HG02981 (cell line): ENCODE results near the gene SLC29A2.

Experiments
- ATAC-seq: cut with Tn5 transposase; IDR thresholded peaks from one replicate; pipeline ENCODE4 v1.9.1; 2021; ENCODE audit warnings: mild to moderate bottlenecking, moderate library complexity; ENCODE audit not compliant: unreplicated experiment

The SLC29A2 gene, protein sequence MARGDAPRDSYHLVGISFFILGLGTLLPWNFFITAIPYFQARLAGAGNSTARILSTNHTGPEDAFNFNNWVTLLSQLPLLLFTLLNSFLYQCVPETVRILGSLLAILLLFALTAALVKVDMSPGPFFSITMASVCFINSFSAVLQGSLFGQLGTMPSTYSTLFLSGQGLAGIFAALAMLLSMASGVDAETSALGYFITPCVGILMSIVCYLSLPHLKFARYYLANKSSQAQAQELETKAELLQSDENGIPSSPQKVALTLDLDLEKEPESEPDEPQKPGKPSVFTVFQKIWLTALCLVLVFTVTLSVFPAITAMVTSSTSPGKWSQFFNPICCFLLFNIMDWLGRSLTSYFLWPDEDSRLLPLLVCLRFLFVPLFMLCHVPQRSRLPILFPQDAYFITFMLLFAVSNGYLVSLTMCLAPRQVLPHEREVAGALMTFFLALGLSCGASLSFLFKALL

DNA sequence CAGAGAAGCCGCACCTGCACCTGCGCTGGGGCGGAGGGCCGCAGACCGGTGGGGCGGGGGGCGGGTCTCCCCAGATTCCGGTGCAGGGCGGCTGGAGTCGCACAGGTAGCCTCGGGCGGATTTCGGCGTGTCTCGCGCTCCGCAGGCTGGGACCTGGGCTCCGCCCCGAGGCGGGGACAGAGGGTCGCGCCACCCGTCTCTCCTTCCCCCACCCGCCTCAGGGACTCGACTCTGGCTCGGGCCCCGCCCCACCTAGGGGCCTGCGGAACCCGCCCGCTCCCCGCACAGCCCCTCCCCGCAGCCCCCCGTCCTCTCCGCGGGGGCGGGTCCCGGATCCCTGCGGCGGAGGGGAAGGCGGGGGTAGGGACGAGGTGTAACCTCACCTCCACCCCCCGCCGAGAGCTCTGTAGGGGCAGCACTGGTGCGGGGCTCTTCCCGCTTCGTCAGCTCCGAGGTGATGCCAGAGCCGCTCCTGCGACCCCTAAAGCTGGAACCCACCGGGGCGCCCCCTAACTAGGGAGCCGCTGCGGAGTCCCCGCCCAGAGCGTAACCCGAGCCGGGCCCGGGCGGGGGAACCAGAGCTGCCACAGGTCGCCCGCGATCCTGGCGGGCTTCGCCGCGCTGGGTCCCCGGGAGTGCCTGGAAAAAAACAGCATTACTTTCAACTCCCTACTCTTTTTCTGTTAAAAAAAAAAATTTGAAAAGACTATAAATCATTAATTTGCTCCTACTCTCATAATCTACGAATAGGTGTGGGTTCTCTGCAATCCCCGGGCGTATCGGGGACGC is at the start of gene SLC29A2:
SLC29A2 (minus strand) TSS at position 134 of the 789 bp plus-strand sequence. CDS start 169 bp downstream, outside the sequence.
- peak; percentile 55 for ATAC-seq

DNA sequence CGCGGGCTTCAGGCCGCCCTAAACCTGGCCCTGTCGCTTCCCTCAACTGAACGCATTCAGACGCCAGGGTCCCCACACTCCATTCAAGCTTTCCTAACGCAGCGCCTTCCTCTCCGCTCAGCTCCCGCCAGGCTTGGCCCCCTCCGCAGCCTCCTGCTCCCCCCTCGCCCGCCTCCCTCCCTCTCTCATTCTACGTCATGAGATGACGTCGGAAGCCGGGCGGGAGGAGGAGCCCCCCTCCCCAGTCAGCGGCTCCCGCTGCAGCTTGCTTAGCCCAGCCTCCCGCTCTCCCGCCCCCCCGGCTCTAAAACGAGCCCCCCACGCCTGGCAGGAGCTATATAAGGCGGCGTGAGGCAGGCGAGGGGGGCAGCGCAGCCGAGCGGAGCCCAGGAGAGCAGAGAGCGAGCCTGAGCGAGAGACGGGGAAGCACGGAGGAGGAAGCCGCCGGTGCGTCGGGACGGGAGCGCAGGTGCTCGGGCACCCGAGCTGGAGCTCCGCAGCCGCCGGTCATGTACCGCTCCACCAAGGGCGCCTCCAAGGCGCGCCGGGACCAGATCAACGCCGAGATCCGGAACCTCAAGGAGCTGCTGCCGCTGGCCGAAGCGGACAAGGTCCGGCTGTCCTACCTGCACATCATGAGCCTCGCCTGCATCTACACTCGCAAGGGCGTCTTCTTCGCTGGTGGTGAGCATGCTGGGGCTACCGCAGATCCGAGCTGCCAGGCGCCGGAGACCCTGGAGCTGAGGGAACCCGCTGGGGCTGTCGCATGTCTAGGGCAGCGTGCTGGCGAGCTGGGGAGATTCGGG is 49.3 kb upstream of the SLC29A2 start, which contains the start of gene NPAS4:
NPAS4 (plus strand) TSS at position 365 of the 806 bp plus-strand sequence; CDS start at position 510, 145 bp downstream.
- no peak for ATAC-seq

DNA sequence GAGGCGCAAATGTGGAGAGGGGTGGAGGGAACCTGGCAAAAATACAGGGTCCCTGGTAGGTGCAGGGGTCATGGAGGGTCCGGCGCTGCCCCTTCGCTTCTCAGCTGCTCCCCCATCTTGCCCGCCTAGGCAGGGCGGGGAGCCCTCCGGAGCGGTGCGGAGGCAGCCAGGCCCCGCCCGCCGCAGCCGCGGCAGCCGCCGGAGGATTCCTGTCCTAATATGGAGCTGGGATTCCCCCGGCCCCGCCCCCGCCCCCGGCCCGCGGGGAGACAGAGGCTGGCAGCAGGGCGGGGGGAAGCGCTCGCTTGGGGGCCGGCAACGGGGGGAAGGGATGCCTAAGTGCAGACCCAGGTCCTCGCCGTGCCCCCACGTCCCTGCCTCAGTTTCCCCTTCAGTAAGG is 48.3 kb upstream of the SLC29A2 start:
- ATAC-seq: no peak

DNA sequence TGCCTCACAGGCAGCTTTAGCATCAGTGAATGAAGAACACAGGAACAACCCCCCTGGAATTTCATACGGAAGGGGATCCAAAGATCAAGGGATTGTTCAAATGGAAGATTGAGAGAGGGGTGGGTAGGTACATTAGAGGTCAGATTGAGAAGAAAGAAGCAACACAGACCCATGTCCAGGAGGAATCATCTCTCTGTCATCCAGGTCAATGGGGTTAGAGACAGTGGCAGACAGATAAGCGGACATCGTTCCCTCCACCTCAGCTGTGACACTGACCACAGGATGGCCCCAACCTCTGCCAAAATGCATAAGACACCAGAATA is 47.4 kb upstream of the SLC29A2 start:
- no peak for ATAC-seq

DNA sequence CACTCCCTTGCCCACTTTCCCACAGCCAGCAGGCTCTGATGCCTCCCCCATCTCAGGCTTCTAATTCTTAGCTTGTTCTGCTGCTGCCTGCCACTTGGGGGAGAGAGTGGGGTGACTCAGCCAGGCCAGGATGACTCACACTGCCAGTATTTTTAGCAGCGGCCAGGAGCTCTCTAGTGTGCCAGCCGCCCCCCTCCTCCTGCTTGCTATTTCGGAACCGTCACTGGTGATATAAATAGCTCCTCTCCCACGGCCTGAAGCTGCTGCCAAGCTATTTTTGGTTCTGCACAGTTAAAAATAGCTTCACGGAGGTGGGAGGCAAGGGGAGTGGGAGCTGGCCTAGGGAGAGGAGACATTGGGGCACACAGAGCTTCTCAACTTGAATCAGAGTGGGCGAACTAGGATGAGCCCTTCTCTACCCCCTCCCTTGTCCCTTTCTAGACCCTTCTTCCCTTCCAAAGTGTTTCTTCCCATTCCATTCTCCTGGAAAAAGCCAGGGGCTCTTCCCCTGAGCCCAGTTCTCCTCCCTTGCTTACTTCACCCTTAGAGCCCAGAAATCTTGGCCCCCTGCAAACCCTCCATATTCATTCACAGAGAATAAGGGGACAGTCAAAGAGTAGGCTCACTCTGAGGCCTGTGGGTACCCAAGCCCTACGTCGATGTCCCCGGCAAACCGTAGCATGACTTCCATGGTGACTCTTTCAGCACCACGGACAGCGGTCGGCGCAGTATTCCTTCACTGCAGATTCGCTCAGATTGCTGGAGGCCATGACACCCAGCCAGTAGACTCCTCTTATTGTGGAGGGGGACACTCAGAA is 46.8 kb upstream of the SLC29A2 start:
- ATAC-seq: no peak

DNA sequence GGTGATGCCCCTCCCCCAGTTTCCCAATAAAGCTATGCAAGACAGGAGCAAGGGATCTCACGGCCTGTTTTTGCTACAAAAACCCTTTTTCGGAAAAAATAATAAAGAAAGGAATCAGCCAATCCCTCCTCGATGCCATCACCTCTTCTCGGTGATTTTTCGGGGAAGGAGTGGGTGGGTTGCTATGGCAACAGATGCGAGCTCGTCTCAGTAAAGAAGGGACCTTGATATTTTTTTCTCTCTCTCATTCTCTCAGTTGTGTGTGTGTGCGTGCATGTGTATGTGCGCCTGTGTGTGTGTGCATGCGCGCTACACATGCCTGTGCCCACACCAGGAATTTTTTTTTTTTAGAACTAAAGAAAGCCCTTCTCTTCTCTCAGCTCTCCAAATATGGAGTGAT is 45.4 kb upstream of the SLC29A2 start:
- no peak for ATAC-seq

DNA sequence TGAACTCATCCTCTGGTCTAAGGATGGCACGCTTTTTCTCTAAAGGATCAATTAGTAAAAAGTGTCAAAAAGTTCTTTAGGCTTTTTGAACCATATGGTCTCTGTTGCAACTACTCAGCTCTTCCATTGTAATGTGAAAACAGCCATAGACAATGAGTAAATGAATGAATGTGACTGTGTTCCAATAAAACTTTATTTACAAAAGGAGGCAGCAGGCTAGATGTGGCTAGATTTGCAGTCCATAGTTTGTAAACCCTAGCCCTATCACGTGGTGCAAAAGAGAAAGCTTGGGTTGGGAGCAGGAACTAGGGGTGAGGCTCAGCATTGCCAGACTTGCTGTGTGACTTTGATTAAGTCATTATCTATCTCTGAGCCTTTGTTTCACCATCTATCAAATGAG is 43.9 kb upstream of the SLC29A2 start:
- no peak for ATAC-seq

DNA sequence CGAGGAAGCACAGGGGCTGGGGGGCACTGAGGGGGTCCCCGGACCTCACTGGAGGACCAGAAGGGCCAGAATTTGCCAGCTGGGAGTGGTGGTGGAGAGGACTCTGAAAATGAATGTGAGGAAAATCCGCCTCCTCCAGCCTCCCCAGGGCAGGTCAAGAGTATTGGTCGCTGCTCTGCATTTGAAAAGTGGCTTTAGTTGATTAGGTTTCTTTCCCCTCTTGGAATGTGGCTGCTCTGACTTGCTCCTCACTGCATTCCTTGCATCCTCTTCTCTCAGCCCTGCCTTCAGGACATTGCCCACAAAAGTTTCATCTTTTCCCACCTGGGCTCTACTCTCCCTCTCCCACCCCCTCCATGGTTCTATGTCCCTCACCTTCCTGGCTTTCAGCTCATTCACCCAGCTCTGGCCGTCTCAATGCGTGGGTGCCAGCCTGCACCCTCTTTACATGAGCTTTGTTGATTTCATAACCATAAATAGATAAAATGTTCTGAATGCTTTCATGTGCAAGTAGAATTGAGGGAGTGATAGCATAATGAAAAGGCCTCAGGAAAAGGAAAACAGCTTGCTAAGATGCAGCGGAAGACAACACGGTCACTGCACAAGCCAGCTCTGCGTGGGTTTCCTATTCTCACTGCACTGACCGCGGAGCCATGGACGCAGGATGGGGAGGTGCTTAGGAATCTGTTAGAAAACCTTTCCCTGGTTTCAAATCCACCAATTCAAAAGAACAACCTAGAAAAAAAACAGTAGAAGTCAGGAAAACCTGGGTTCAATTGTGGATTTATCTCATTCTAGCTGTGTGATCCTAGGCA is 42.8 kb upstream of the SLC29A2 start:
- no peak for ATAC-seq

DNA sequence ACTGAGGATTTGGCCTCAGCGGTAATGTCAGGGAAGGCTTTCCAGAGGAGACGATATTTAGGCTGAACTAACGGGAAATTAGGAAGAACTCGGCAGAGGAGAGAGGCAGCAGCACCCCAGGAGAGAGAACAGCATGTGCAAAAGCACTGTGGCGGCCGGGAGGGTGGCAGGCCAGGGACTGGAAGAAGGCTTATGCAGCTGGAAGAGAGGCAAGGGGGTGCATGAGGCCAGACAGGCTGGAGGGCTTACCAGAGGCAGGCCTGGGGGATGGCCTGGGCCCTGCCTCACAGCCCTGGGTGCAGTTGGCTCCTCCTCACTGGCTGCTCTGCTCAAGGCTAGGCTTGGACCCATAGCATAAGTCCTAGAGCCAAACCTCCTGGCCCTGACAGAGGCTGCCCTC is 41.6 kb upstream of the SLC29A2 start:
- no peak for ATAC-seq

DNA sequence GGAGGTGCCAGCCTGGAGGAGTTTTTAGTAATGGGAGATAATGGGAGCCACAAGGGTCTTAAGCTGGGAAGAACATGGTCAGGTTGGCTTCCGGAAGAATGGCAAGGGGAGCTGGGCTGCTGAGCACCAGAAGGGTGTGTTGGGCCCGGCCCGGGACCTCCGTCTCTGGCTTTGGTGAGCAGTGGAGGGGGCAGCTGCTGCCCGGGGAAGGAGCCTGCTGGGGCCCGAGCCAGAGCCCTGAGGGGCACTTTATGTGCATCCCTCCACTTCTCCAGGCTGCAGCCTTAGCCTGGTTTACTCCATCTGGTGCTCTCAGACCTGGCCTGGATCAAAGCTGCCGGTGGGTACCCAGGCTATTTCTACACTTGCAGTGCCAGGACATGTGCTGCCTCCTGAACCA is 40.5 kb upstream of the SLC29A2 start:
- no peak for ATAC-seq

DNA sequence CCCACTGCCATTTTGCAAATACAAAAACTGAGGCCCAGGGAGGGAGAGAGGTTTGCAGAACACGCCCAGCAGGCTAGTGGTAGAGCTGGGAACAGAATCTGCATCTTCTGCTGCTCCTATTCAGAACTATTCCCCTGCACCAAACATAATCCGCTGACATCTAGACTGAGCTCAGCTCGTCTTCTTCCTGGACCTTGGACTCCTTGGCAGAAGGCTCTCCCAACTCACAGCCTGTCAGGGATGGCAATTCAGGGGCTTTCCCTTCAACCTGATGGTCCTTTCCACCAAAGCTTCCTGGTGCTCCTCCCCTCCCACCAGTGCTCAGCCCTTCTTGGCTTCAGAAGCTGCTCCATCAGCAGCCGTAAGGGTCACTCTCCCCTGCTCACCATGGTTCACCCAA is 39.8 kb upstream of the SLC29A2 start:
- ATAC-seq: no peak

DNA sequence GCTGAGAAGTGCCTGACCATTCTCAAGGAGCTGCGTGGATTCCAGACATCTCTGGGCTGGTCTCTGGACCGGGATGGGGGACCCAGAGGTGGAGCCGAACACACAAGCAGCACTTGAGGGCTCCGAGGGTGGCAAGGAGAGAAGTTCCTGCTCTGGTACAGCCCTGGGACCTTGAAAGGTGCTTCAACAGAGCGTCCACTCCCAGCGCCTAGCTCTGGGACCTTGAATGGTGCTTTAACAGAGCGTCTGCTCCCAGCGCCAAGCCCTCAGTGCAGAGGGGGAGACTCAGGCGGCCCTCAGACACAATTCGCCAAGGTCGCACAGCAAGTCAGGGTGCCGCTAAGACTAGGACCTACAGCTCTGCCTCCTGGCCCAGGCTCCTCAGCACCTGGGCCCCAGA is 38.6 kb upstream of the SLC29A2 start:
- no peak for ATAC-seq

DNA sequence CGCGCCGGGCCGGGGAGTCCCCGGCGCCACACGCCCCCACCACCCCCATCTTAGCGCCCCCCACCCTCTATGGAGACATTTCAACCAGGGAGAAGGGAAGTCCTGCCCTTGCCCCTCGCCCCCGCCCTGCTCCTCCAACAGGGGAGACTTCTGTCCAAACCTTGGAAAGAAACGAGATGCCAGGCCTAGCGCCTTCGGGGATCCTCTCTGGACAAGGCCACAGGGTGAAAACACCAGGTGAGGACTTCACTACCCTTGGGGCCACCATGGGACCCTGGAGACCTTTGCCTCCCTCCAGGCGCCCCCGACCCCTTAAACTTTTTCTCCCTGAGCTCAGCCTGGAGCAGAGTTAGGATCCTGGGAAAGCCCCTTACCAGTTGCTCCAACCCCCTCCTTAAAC is 37.7 kb upstream of the SLC29A2 start:
- no peak for ATAC-seq

DNA sequence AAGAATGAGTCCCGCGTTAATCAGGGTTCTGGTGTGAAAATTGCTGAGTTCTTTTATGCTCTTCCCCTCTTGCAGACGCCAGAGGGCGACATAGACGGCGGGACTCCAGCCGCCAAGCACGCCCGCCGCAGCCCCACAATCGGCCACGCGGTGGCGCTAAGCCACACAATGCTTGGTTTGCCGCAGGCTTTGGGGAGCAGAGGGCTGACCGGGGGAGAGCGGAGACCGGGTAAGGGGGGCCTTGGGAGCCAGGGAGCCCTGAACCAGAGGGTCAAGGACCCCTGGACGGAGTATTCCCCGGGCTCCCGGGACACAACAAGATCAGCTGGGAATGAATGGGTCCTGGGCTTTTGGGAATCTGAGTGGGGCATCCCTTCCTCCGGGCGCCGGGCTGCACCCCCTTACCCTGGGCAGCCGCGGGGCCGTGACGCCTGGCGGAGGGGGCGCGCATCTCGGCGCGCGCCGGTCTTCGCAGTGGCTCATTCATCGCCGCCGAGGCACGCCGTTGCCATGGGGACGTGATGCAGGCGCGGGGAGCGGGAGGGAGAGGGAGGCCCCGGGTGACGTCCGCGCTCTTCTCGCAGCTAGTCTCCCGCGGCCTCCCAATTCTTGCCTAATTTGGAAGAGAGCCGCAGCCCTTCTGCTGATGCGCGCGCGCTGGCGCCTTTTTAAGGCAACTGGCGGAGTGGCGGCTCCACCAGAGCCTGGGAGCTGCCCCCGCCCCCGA is 37.1 kb upstream of the SLC29A2 start:
- peak; percentile 60 for ATAC-seq

DNA sequence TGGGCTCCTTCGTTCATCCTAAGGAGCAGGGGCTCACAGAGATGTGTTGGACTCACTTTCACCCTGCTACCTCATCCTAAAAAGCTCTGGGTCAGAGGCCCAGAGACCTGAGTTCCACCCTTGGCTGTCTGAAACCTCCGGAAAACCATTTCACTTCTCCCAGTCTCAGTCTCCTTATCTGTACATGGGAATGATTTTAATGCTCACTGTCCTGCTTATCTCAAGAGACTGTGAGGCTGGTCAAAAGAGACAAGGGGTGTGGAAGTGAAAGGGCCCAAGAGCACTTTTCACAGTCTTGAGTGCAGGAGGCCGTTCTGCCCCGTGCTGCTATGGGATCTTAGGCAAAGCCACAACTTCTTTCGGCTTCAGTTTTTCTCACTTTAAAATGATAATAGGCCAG is 36.1 kb upstream of the SLC29A2 start:
- no peak for ATAC-seq

DNA sequence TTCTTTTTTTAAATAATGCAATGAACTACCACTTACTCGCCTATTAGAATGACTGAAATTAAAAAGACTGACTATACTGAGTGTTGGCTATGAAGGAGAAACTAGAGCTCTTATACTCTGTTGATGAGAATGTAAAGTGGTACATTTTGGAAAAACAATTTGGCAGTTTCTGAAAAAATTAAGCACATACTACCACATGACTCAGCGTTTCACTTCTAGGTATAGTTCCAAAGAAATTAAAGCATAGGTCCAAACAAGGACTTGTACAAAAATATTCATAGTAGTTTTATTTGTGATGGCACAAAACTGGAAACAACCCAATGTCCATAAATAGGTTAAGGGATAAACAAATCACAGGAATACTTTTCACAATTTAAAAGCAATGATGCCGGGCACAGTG is 22.4 kb upstream of the SLC29A2 start:
- ATAC-seq: no peak

DNA sequence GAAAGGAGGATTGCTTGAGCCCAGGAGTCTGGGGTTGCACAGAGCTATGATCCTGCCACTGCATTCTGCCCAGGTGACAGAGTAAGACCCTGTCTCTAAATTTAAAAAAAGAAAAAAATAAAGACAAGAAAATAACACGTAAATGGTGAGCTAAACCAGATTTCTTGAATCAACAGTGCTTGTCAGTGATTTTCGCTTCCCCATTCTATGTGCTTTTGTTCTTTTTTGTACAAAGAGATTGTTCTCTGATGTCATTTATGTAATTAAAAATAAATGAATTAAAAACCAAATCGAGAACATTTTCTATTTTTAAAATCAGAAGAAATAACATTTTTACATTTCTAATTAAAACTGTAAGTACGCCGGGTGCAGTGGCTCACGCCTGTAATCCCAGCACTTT is 19.8 kb upstream of the SLC29A2 start:
- ATAC-seq: no peak

DNA sequence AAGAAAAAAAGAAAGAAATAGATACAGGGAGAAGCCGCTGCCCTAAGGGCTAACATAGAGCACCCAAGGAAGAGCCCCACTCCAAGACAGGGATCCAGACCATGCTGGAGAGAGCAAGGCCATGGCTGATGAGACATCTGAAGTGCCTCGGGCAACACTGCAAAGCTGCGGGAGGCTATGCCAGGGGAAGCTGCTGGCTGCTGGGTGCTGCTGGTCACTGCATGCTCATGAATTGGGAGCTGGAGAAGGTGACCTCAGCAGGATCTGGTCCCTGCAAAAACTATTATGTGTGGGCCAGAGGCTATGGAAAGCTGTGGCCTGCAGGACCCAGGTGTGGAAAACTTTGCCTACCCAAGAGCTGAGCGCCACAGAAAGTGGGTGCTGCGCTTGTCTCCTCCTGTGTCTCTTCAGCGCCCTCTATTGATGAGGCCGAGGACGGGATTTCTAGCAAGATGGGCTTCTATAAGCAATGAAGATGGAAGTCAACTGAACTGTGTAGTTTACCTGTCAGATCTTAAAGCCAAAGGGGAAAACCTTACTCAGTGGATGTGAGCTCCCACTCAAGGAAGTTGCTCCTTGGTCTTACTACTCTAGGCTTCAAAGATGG is 17.3 kb upstream of the SLC29A2 start:
- ATAC-seq: no peak
